Activated CD4-positive, CD25-positive, alpha-beta regulatory T cell treated with anti-CD3 and anti-CD28 coated beads, Interleukin-2, amount 50 U/mL, for 24 hours (primary cell): Measurements from ENCODE around the gene TMC1.

ENCODE experiments used
- ATAC-seq, 2 donors: fragments of 150-1000 bp; cut with Tn5 transposase; one replicate each; pipeline ENCODE4 v1.10.0; 2021; ENCODE audit warnings: mild to moderate bottlenecking in 1 of 2, moderate library complexity in 1 of 2

Gene TMC1

DNA sequence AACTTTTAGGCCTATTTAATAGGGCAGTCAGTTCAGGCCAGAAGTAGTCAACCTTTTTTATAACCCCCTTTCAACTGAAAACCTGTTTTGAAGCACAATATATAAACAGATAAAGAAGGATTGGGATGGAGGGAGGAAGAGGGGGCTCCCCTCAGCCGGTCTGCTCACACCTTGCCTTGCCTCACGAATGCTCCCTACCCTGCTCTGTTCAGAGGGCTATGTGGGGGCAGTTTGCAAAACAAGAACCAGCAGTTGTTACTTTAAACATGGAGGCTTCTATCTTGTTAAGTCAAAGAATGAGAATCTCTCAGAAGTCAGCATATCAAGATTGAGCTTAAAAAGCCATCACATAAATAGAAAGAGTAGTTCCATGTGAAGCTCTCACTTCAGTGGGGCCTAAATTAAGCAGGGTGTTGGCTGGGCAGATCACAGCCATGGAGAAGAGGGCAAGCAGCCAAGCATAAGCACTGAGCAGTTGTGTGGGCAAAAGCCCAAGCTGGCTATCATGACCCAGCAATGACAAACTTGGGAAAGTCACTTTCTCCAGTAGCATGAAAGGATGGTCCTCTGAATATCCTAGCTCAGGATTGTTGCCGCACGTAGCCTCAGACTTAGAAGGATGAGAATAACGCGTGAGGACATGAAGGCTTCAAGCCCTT, 360.8 kb downstream of the TMC1 start:
- no peak for ATAC-seq

DNA sequence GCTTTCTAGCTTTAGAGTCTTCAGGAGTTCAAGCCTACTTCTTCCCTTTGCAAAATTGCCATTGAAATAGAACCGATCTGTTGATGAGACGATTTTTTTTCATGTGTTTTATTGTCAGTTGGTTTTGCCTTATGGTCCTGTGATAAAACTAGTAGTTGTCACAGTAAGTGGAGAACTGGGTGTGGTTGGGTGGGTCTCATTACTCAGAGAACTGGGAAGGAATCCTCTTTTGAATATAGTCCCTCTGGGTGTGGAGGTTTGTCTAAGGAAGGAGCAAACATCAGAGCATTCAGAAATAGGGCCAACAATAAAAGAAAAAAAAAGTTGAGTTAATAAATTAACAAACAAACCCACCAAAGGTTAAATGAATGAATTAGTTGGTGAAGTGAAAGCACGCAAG, 362.5 kb downstream of the TMC1 start:
- no peak for ATAC-seq

DNA sequence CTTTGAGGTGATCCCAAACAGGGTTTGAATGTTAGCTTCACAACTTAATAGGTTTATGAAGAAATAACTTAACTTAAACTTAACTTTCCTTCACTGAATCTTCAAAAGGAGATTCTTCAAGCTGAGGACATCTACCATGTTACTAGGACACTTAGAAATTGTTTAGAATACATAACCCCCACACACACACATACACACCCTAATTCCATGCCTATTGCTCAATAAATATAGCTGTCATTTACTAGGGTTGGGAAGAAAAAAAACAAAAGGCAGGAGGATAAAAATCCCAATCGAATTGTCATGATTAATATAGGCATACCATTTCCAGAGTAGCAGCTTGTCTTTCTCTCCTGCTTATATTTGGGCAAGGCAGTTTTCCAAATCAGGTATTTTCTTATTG, 363.1 kb downstream of the TMC1 start:
- ATAC-seq: no peak
